ENCODE data around the gene LMBRD1.

LMBRD1 gene

GRCh38 chr6:69705954-69706353 is 90.9 kb downstream of the LMBRD1 start (continued):
- TF ChIP-seq PBX3 (CRISPR knock-in tag; IDR thresholded peaks at IDR 0.05) (no peak), REPIN1 (tag by site-specific recombination; IDR thresholded peaks at IDR 0.05; ENCODE audit: low read depth) (no peak), ZNF174 (tag by site-specific recombination; IDR thresholded peaks at IDR 0.05) (no peak), KLF1 (tag by site-specific recombination; IDR thresholded peaks at IDR 0.05) (no peak), ZNF549 (tag by site-specific recombination; IDR thresholded peaks at IDR 0.05) (no peak), ZBTB48 (tag by site-specific recombination; IDR thresholded peaks at IDR 0.05) (no peak), ZNF639 (tag by site-specific recombination; IDR thresholded peaks at IDR 0.05) (no peak)

DNA sequence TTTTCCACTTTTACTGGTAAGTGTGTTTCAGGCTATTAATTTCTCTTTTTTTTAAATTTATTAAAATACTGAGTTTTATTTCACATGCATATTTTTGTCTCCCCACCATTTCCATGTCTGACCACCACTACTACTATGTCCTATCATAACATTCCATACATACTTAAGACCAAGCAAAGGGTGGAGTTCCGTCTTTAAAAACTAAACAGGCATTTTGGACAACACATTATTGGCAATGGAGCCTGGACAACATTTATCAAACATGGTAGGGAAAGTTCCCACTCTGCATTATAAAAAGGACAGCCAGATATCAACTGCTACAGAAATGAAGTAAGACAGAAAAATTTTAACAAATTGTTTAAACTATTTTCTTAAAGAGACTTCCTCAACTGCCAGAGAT is 91.9 kb downstream of the LMBRD1 start:
- ChIA-PET POLR2A (no interaction called here), CTCF (no interaction called here)
- TF ChIP-seq ZNF121 (tag by site-specific recombination; IDR thresholded peaks at IDR 0.05) (no peak), SCRT1 (tag by site-specific recombination; IDR thresholded peaks at IDR 0.05; ENCODE audit: borderline replicate concordance) (no peak), KLF8 (tag by site-specific recombination; IDR thresholded peaks at IDR 0.05) (no peak), ZSCAN30 (tag by site-specific recombination; IDR thresholded peaks at IDR 0.05) (no peak), YY1 (tag by site-specific recombination; IDR thresholded peaks at IDR 0.05) (no peak), ZBTB49 (tag by site-specific recombination; IDR thresholded peaks at IDR 0.05; ENCODE audit: low read depth) (no peak), ZNF488 (tag by site-specific recombination; IDR thresholded peaks at IDR 0.05) (no peak), ZNF843 (tag by site-specific recombination; IDR thresholded peaks at IDR 0.05) (no peak), ZNF248 (tag by site-specific recombination; IDR thresholded peaks at IDR 0.05) (no peak), ZNF114 (tag by site-specific recombination; IDR thresholded peaks at IDR 0.05) (no peak), MYNN (tag by site-specific recombination; IDR thresholded peaks at IDR 0.05; ENCODE audit: borderline replicate concordance) (no peak), ZNF585B (tag by site-specific recombination; IDR thresholded peaks at IDR 0.05) (no peak), ZNF174 (tag by site-specific recombination; IDR thresholded peaks at IDR 0.05) (no peak), SP3 (tag by site-specific recombination; IDR thresholded peaks at IDR 0.05) (no peak), ZNF37A (tag by site-specific recombination; IDR thresholded peaks at IDR 0.05) (no peak), ZNF560 (tag by site-specific recombination; IDR thresholded peaks at IDR 0.05; ENCODE audit: borderline replicate concordance) (no peak), ZNF416 (tag by site-specific recombination; IDR thresholded peaks at IDR 0.05) (no peak), INSM2 (tag by site-specific recombination; IDR thresholded peaks at IDR 0.05) (no peak)
- TF ChIP-seq, protein P1, sequence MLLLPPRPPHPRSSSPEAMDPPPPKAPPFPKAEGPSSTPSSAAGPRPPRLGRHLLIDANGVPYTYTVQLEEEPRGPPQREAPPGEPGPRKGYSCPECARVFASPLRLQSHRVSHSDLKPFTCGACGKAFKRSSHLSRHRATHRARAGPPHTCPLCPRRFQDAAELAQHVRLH (tag by site-specific recombination; IDR thresholded peaks at IDR 0.05) = no peak
- TF ChIP-seq, protein P2, sequence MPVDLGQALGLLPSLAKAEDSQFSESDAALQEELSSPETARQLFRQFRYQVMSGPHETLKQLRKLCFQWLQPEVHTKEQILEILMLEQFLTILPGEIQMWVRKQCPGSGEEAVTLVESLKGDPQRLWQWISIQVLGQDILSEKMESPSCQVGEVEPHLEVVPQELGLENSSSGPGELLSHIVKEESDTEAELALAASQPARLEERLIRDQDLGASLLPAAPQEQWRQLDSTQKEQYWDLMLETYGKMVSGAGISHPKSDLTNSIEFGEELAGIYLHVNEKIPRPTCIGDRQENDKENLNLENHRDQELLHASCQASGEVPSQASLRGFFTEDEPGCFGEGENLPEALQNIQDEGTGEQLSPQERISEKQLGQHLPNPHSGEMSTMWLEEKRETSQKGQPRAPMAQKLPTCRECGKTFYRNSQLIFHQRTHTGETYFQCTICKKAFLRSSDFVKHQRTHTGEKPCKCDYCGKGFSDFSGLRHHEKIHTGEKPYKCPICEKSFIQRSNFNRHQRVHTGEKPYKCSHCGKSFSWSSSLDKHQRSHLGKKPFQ (tag by site-specific recombination; IDR thresholded peaks at IDR 0.05) = no peak
- H3K4me3 ChIP-seq (ENCODE audit: low read depth, low read length) = no peak overlapping the region
- H3K4me1 ChIP-seq (ENCODE audit: control insufficient read depth, insufficient read depth, low read length) = no peaks in the 10 kb centered on the region
- H3K9me3 ChIP-seq (ENCODE audit: control insufficient read depth, insufficient read depth, low read depth, low read length) = no peaks in the 10 kb centered on the region
- H3K36me3 ChIP-seq (ENCODE audit: control insufficient read depth in 2 of 2, insufficient read depth in 1 of 2, low read length in 2 of 2) = no peaks in the 10 kb centered on the region; a peak in 1 of 3 replicates
- no peak overlapping the region for H3K27ac ChIP-seq (ENCODE audit: extremely low read depth, low read depth, low read length)
